ENCODE results near the gene TDRD9.

The TDRD9 gene

GRCh38 chr14:103928011-103928890 is at the start of gene TDRD9:
Gene TDRD9 (plus strand): TSS chr14:103928456. CDS start chr14:103928510, 54 bp downstream.
- no peaks in the 10 kb centered on the region for H3K9me3 ChIP-seq (ENCODE audit: control insufficient read depth, insufficient read depth, low read length)
- no peak within 1 kb of the TSS for H3K9ac ChIP-seq (ENCODE audit: low read depth, low read length)
- H3K36me3 ChIP-seq (ENCODE audit: insufficient read depth, low read length) = no peaks in the 10 kb centered on the region
- H3K4me1 ChIP-seq (ENCODE audit: insufficient read depth, low read length) = no peaks in the 10 kb centered on the region

GRCh38 chr14:103879118-103879569 is 49.1 kb upstream of the TDRD9 start:
- H3K9ac ChIP-seq (ENCODE audit: low read depth, low read length) = no peak overlapping the region
- H3K4me1 ChIP-seq (ENCODE audit: insufficient read depth, low read length) = peaks cover 7% of the 10 kb centered on the region; the same call in 1 of the 2 replicates
- H3K9me3 ChIP-seq (ENCODE audit: control insufficient read depth, insufficient read depth, low read length) = no peaks in the 10 kb centered on the region
- H3K36me3 ChIP-seq (ENCODE audit: insufficient read depth, low read length) = no peaks in the 10 kb centered on the region

- H3K4me1 ChIP-seq (ENCODE audit: insufficient read depth, low read length) = peaks cover 7% of the 10 kb centered on the region; the same call in 1 of the 2 replicates
- H3K9me3 ChIP-seq (ENCODE audit: control insufficient read depth, insufficient read depth, low read length) = no peaks in the 10 kb centered on the region
- peak overlapping the region; percentile 12; the same call in 1 of the 2 replicates for H3K9ac ChIP-seq (ENCODE audit: low read depth, low read length)
- no peaks in the 10 kb centered on the region for H3K36me3 ChIP-seq (ENCODE audit: insufficient read depth, low read length)
Measured at GRCh38 chr14:103879570-103880347, 48.5 kb upstream of the TDRD9 start.

DNA sequence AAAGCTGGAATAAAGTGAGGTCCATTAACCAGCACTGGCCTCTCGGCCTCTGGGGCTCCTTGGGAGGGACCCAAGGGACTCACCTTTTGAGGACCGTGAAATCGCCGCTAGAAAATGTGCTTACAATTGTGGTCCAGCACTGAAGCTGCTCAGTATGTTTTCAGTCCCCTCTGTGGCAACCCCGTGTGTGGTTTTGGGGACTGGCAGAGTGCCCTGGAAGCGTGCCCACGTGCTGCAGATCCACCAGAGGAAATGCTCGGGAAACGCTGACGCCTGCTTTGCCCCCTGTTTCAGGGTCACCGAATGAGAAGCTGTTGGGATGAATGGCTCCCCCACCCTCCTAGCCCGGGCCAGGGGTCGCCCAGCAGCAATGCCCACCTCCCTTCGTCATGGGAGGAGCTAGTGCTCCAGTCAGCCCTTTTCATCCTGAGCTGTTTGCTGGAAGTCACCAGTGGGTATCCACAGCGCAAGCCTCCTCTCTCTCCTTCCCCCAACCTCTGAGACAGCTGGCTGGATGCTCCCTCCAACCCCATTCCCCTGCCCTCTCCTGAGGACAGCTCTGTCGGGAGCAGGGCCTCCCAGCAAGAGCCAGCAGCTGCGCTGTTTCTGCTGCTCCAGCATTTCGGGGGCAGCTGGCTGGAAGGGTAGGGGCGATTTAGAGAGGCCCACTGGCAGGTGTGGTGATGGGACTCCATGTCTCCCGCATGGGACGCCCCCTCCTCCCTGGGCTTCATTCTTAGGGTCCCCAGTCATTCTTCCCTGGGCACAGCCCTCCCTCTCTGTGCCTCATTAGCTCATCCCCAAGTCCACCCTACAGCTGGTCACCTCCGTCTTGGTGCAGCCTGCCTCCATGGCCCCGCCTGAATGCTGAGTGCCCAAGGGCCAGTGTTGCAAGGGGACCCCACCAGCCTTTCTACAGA is 47.6 kb upstream of the TDRD9 start:
- H3K9me3 ChIP-seq (ENCODE audit: control insufficient read depth, insufficient read depth, low read length) = no peaks in the 10 kb centered on the region
- no peak overlapping the region for H3K9ac ChIP-seq (ENCODE audit: low read depth, low read length)
- H3K4me1 ChIP-seq (ENCODE audit: insufficient read depth, low read length) = peaks cover 7% of the 10 kb centered on the region; the same call in 1 of the 2 replicates

DNA sequence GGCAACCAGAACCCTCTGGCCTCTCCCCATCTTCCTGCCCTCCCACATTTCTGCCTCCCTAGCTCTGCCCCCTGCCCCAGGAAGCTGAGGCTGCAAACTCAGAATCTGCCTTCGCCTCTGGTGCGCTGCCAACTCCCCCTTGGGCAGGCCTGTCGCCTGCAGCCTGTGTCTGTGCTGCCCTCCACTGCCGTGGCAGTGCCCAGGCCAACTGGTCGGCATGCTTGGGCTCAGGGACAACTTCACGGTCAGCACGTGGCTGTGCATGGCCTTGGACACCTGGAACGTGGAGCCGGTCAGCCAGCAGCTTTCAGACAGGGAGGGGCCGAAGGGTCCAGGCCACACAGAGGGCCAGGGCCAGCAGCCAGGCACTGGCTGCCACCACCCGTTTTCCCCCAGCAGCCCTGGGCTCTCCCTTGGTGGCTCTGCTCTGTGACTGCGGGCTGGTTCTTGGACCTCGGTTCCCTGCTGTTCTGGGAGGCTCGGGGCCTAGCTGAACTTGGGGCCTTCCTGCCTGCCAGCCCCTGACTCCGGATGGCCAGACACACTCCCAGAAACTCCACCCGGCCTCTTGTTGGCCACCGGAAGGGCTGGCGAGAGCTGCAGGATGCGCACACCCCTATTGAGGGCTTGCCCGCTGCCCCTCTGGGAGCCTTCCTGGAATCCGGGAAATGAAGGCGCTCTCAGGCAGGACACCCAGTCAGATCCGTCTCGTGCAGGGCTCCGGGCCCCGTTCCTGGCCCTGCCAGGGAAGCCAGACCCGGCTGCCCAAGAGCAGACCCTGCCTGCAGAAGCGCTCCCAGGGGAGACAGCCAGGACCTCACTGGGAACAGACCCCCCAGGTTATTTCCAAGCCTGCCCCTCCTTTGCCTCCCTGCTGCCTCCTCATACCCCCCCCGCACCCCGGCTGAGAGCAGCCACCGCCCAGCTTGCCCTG is 46.7 kb upstream of the TDRD9 start:
- H3K9ac ChIP-seq (ENCODE audit: low read depth, low read length) = no peak overlapping the region
- no peaks in the 10 kb centered on the region for H3K36me3 ChIP-seq (ENCODE audit: insufficient read depth, low read length)
- H3K4me1 ChIP-seq (ENCODE audit: insufficient read depth, low read length) = peaks cover 7% of the 10 kb centered on the region; the same call in 1 of the 2 replicates
- no peaks in the 10 kb centered on the region for H3K9me3 ChIP-seq (ENCODE audit: control insufficient read depth, insufficient read depth, low read length)

More for the DNA sequence above, 47.6 kb upstream of the TDRD9 start:
- H3K36me3 ChIP-seq (ENCODE audit: insufficient read depth, low read length) = no peaks in the 10 kb centered on the region

GRCh38 chr14:103882503-103883262 is 45.6 kb upstream of the TDRD9 start:
- H3K4me1 ChIP-seq (ENCODE audit: insufficient read depth, low read length) = peaks cover 7% of the 10 kb centered on the region; the same call in 1 of the 2 replicates

DNA sequence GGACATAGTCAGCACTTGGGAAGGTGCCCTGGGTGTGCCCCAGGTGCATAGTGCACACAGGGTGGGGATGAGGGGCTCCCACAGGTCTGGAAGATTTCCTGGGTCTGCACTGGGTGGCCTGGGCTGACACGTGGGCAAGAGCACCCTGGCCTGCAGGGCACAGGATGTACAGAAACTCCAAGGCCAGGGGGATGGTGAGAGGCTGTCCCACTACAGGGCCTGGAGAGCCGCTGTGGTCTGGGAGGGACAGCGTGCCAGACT is 45.1 kb upstream of the TDRD9 start:
- Histone ChIP-seq H3K36me3 (ENCODE audit: insufficient read depth, low read length) (no peaks in the 10 kb centered on the region), H3K9ac (ENCODE audit: low read depth, low read length) (no peak overlapping the region), H3K4me1 (ENCODE audit: insufficient read depth, low read length) (peaks cover 7% of the 10 kb centered on the region; the same call in 1 of the 2 replicates), H3K9me3 (ENCODE audit: control insufficient read depth, insufficient read depth, low read length) (no peaks in the 10 kb centered on the region)

More at GRCh38 chr14:103882503-103883262, 45.6 kb upstream of the TDRD9 start:
- Histone ChIP-seq H3K36me3 (ENCODE audit: insufficient read depth, low read length) (no peaks in the 10 kb centered on the region), H3K9ac (ENCODE audit: low read depth, low read length) (no peak overlapping the region), H3K9me3 (ENCODE audit: control insufficient read depth, insufficient read depth, low read length) (no peaks in the 10 kb centered on the region)

- Histone ChIP-seq H3K36me3 (ENCODE audit: insufficient read depth, low read length) (no peaks in the 10 kb centered on the region), H3K9me3 (ENCODE audit: control insufficient read depth, insufficient read depth, low read length) (no peaks in the 10 kb centered on the region), H3K4me1 (ENCODE audit: insufficient read depth, low read length) (peaks cover 11% of the 10 kb centered on the region; the same call in 1 of the 2 replicates), H3K9ac (ENCODE audit: low read depth, low read length) (no peak overlapping the region)
Measured at GRCh38 chr14:103884854-103885253, 43.4 kb upstream of the TDRD9 start.

DNA sequence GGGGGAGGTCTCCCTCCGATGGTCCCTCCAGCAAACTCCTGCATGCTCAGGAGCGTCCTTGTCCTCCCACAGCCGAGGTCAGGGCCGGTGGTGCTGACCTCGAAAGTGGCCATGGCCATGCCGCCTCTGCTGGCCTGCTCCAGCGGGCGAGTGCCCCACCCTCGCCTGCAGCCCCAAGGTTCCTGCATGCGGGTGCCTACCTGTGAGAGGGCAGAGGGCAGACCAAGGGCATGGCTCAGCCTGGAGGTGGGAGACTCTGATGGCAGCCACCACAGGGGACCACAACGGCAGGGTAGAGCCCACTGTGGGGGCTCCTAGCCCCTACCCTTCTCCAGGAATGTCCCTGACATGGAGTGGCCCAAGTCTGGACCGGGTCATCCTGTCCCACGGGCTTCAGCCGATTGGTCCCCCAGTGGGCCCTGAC is 42.7 kb upstream of the TDRD9 start:
- Histone ChIP-seq H3K9ac (ENCODE audit: low read depth, low read length) (no peak overlapping the region), H3K36me3 (ENCODE audit: insufficient read depth, low read length) (no peaks in the 10 kb centered on the region), H3K9me3 (ENCODE audit: control insufficient read depth, insufficient read depth, low read length) (no peaks in the 10 kb centered on the region), H3K4me1 (ENCODE audit: insufficient read depth, low read length) (peaks cover 6% of the 10 kb centered on the region; the same call in 1 of the 2 replicates)

- Histone ChIP-seq H3K9me3 (ENCODE audit: control insufficient read depth, insufficient read depth, low read length) (no peaks in the 10 kb centered on the region), H3K9ac (ENCODE audit: low read depth, low read length) (no peak overlapping the region), H3K36me3 (ENCODE audit: insufficient read depth, low read length) (no peaks in the 10 kb centered on the region), H3K4me1 (ENCODE audit: insufficient read depth, low read length) (peaks cover 4% of the 10 kb centered on the region; the same call in 1 of the 2 replicates)
Measured at GRCh38 chr14:103886304-103887169, 41.7 kb upstream of the TDRD9 start.

GRCh38 chr14:103887170-103887501 is 41.1 kb upstream of the TDRD9 start:
- Histone ChIP-seq H3K4me1 (ENCODE audit: insufficient read depth, low read length) (peaks cover 4% of the 10 kb centered on the region; the same call in 1 of the 2 replicates), H3K9ac (ENCODE audit: low read depth, low read length) (no peak overlapping the region)

More at GRCh38 chr14:103887170-103887501, 41.1 kb upstream of the TDRD9 start:
- no peaks in the 10 kb centered on the region for H3K36me3 ChIP-seq (ENCODE audit: insufficient read depth, low read length)
- H3K9me3 ChIP-seq (ENCODE audit: control insufficient read depth, insufficient read depth, low read length) = no peaks in the 10 kb centered on the region
